ENCODE results near the gene JAKMIP3.

The JAKMIP3 gene

GRCh38 chr10:132050191-132050590, 15.6 kb upstream of the JAKMIP3 start:
- TF ChIP-seq POLR2AphosphoS5 (IDR thresholded peaks at IDR 0.05; ENCODE audit: low read depth, low read length), result no peak
- TF ChIP-seq REST (IDR thresholded peaks at IDR 0.05; ENCODE audit: insufficient read depth in 1 of 2, low read depth in 2 of 2, low read length in 2 of 2), result no peak
- no peak for TF ChIP-seq TAF1 (IDR thresholded peaks at IDR 0.05; ENCODE audit: borderline replicate concordance, insufficient read depth, low read length)
- TF ChIP-seq FOXP2 (optimal IDR thresholded peaks at IDR 0.05; ENCODE audit: borderline replicate concordance, extremely low read depth, extremely low read length, insufficient read depth), result no peak
- TF ChIP-seq SIN3A (IDR thresholded peaks at IDR 0.05; ENCODE audit: borderline replicate concordance, insufficient read depth, low read length), result no peak

- TF ChIP-seq SIN3A (IDR thresholded peaks at IDR 0.05; ENCODE audit: borderline replicate concordance, insufficient read depth, low read length) (no peak), TAF1 (IDR thresholded peaks at IDR 0.05; ENCODE audit: borderline replicate concordance, insufficient read depth, low read length) (no peak), POLR2AphosphoS5 (IDR thresholded peaks at IDR 0.05; ENCODE audit: low read depth, low read length) (no peak), REST (IDR thresholded peaks at IDR 0.05; ENCODE audit: insufficient read depth in 1 of 2, low read depth in 2 of 2, low read length in 2 of 2) (no peak), FOXP2 (optimal IDR thresholded peaks at IDR 0.05; ENCODE audit: borderline replicate concordance, extremely low read depth, extremely low read length, insufficient read depth) (no peak)
Observed at GRCh38 chr10:132052124-132052523, 13.6 kb upstream of the JAKMIP3 start.

GRCh38 chr10:132054564-132054963, 11.2 kb upstream of the JAKMIP3 start:
- TF ChIP-seq FOXP2 (optimal IDR thresholded peaks at IDR 0.05; ENCODE audit: borderline replicate concordance, extremely low read depth, extremely low read length, insufficient read depth) (no peak), REST (IDR thresholded peaks at IDR 0.05; ENCODE audit: insufficient read depth in 1 of 2, low read depth in 2 of 2, low read length in 2 of 2) (peak; percentile 82 to 90)

- no peak for TF ChIP-seq TAF1 (IDR thresholded peaks at IDR 0.05; ENCODE audit: borderline replicate concordance, insufficient read depth, low read length)
- TF ChIP-seq POLR2AphosphoS5 (IDR thresholded peaks at IDR 0.05; ENCODE audit: low read depth, low read length), result no peak
- TF ChIP-seq REST (IDR thresholded peaks at IDR 0.05; ENCODE audit: insufficient read depth in 1 of 2, low read depth in 2 of 2, low read length in 2 of 2), result no peak
- no peak for TF ChIP-seq SIN3A (IDR thresholded peaks at IDR 0.05; ENCODE audit: borderline replicate concordance, insufficient read depth, low read length)
- no peak for TF ChIP-seq FOXP2 (optimal IDR thresholded peaks at IDR 0.05; ENCODE audit: borderline replicate concordance, extremely low read depth, extremely low read length, insufficient read depth)
Observed at GRCh38 chr10:132055616-132056015, 10.1 kb upstream of the JAKMIP3 start.

GRCh38 chr10:132056663-132057062, 9.1 kb upstream of the JAKMIP3 start:
- TF ChIP-seq FOXP2 (optimal IDR thresholded peaks at IDR 0.05; ENCODE audit: borderline replicate concordance, extremely low read depth, extremely low read length, insufficient read depth) (no peak), TAF1 (IDR thresholded peaks at IDR 0.05; ENCODE audit: borderline replicate concordance, insufficient read depth, low read length) (no peak), REST (IDR thresholded peaks at IDR 0.05; ENCODE audit: insufficient read depth in 1 of 2, low read depth in 2 of 2, low read length in 2 of 2) (no peak), POLR2AphosphoS5 (IDR thresholded peaks at IDR 0.05; ENCODE audit: low read depth, low read length) (no peak), SIN3A (IDR thresholded peaks at IDR 0.05; ENCODE audit: borderline replicate concordance, insufficient read depth, low read length) (no peak)
